WTC11 (cell line): ENCODE data around the gene ATOSB. TPM values are rescaled to one million over a fixed set of nuclear protein-coding genes. Genes with fewer than 3 reads are reported as not detected.

Source experiments
- CREM ChIP-seq: sonication (generic); formaldehyde crosslinking; IDR thresholded peaks from 2 replicates; pipeline ENCODE4 v1.8.1; 2022; ENCODE audit warnings: mild to moderate bottlenecking, missing genetic modification reagents, moderate library complexity
- GABPB1 ChIP-seq: sonication (generic); formaldehyde crosslinking; IDR thresholded peaks from 2 replicates; pipeline ENCODE4 v1.8.1; 2023; ENCODE audit warnings: mild to moderate bottlenecking, missing genetic modification reagents
- GTF2I ChIP-seq: fragments of 250-450 bp; sonication (Bioruptor Pico); conservative IDR thresholded peaks from 2 replicates; pipeline ENCODE4 v1.4.0; 2021; ENCODE audit warnings: mild to moderate bottlenecking
- JAZF1 ChIP-seq: fragments of 250-450 bp; sonication (Bioruptor Pico); IDR thresholded peaks from 2 replicates; pipeline ENCODE4 v1.9.0; 2021; ENCODE audit warnings: moderate library complexity, mild to moderate bottlenecking, inconsistent platforms
- NR2C2 ChIP-seq: sonication (generic); formaldehyde crosslinking; IDR thresholded peaks from 2 replicates; pipeline ENCODE4 v1.8.0; 2022; ENCODE audit warnings: mild to moderate bottlenecking, missing genetic modification reagents
- OVOL2 ChIP-seq: fragments of 250-450 bp; sonication (Bioruptor Pico); IDR thresholded peaks from 2 replicates; pipeline ENCODE4 v1.9.0; 2021; ENCODE audit warnings: mild to moderate bottlenecking, borderline replicate concordance
- SP1 ChIP-seq: sonication (generic); formaldehyde crosslinking; conservative IDR thresholded peaks from 2 replicates; pipeline ENCODE4 v1.8.1; 2022; ENCODE audit warnings: missing genetic modification reagents
- TCF7 ChIP-seq: sonication (generic); formaldehyde crosslinking; IDR thresholded peaks from 2 replicates; pipeline ENCODE4 v1.8.0; 2022; ENCODE audit warnings: mild to moderate bottlenecking, low read depth, missing genetic modification reagents, moderate library complexity
- ZNF138 ChIP-seq: sonication (generic); formaldehyde crosslinking; conservative IDR thresholded peaks from 2 replicates; pipeline ENCODE4 v1.8.1; 2022; ENCODE audit warnings: mild to moderate bottlenecking, moderate library complexity, missing genetic modification reagents
- total RNA-seq: library from RNA; stranded (reverse); gene quantifications from 3 replicates; pipeline ENCODE4 v1.2.3, GENCODE V29; 2021
- TF ChIP-seq, protein P1 (sequence below): sonication (generic); formaldehyde crosslinking; IDR thresholded peaks from 2 replicates; pipeline ENCODE4 v1.8.1; 2023; ENCODE audit warnings: mild to moderate bottlenecking, missing genetic modification reagents, borderline replicate concordance
- TF ChIP-seq, protein P2 (sequence below): sonication (generic); formaldehyde crosslinking; IDR thresholded peaks from 2 replicates; pipeline ENCODE4 v1.8.1; 2023; ENCODE audit warnings: mild to moderate bottlenecking, missing genetic modification reagents, moderate library complexity
- TF ChIP-seq, protein P3 (sequence below): fragments of 250-450 bp; sonication (Bioruptor Pico); IDR thresholded peaks from 2 replicates; pipeline ENCODE4 v1.9.0; 2021; ENCODE audit warnings: mild to moderate bottlenecking, borderline replicate concordance
- TF ChIP-seq, protein P4 (sequence below): sonication (generic); formaldehyde crosslinking; IDR thresholded peaks from 2 replicates; pipeline ENCODE4 v1.8.1; 2022; ENCODE audit warnings: mild to moderate bottlenecking, missing genetic modification reagents, moderate library complexity, borderline replicate concordance
- TF ChIP-seq, protein P5 (sequence below): sonication (generic); formaldehyde crosslinking; IDR thresholded peaks from 2 replicates; pipeline ENCODE4 v1.8.1; 2022; ENCODE audit warnings: low read depth, mild to moderate bottlenecking, moderate library complexity, missing genetic modification reagents, borderline replicate concordance
- TF ChIP-seq, protein P6 (sequence below): sonication (generic); formaldehyde crosslinking; IDR thresholded peaks from 2 replicates; pipeline ENCODE4 v1.8.1; 2022; ENCODE audit warnings: mild to moderate bottlenecking, moderate library complexity, missing genetic modification reagents
- TF ChIP-seq, protein P7 (sequence below): sonication (generic); formaldehyde crosslinking; IDR thresholded peaks from 2 replicates; pipeline ENCODE4 v1.8.0; 2022; ENCODE audit warnings: missing genetic modification reagents
- TF ChIP-seq, protein P8 (sequence below): sonication (generic); formaldehyde crosslinking; IDR thresholded peaks from 2 replicates; pipeline ENCODE4 v1.8.0; 2022; ENCODE audit warnings: mild to moderate bottlenecking, missing genetic modification reagents
- TF ChIP-seq, protein P9 (sequence below): fragments of 200-600 bp; IDR thresholded peaks from 2 replicates; pipeline ENCODE4 v1.8.0; 2022; ENCODE audit warnings: antibody characterized with exemption

Gene ATOSB
- total RNA-seq, 1 experiment from 2014 or later = 8.7 TPM

DNA sequence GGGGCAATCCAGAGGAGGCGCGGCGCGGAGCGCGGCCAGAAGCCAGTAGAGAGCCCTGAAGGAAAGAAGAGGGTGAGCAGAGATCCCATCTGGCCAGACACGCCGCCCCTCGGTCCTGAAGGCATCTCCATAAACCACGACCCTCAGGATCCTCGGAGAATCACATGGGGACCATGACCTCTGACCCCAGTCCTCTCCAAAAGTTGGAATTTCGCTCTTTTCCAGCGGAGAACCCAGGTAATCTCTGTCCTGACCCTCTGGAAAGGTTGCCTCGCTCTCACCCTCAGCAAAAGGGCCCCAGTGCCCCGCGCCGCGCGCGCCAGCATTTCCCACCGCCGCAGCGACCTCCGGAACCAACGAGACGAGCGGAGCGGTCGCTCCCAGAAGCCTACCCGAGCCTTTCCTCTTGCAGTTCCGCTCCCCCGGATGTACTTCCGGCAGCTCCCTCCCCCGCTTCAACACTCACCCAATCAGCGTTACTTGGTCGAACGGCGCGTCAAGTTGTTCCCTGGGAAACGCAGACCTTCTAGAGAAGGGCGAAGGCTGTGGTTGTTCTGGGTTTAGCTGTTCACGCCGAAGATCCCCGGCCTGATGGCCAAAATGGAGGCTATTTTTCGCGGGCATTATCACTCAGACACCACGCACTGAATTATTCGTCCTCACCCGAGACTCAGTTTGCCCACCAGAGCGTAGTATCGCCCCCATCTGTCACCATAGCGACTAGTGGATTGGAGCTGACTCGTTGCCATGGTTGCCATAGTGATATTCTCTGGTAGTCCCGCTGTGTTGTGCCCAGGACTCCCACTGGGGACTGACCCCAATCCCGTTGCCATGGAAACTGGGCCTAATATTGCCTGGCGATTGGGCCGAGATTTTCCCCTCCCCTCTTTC is 12.6 kb downstream of the ATOSB start, which contains the start of gene STOML2 (continued):
- TF ChIP-seq, protein P1, sequence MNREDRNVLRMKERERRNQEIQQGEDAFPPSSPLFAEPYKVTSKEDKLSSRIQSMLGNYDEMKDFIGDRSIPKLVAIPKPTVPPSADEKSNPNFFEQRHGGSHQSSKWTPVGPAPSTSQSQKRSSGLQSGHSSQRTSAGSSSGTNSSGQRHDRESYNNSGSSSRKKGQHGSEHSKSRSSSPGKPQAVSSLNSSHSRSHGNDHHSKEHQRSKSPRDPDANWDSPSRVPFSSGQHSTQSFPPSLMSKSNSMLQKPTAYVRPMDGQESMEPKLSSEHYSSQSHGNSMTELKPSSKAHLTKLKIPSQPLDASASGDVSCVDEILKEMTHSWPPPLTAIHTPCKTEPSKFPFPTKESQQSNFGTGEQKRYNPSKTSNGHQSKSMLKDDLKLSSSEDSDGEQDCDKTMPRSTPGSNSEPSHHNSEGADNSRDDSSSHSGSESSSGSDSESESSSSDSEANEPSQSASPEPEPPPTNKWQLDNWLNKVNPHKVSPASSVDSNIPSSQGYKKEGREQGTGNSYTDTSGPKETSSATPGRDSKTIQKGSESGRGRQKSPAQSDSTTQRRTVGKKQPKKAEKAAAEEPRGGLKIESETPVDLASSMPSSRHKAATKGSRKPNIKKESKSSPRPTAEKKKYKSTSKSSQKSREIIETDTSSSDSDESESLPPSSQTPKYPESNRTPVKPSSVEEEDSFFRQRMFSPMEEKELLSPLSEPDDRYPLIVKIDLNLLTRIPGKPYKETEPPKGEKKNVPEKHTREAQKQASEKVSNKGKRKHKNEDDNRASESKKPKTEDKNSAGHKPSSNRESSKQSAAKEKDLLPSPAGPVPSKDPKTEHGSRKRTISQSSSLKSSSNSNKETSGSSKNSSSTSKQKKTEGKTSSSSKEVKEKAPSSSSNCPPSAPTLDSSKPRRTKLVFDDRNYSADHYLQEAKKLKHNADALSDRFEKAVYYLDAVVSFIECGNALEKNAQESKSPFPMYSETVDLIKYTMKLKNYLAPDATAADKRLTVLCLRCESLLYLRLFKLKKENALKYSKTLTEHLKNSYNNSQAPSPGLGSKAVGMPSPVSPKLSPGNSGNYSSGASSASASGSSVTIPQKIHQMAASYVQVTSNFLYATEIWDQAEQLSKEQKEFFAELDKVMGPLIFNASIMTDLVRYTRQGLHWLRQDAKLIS (CRISPR knock-in tag) = no peak
- TF ChIP-seq GABPB1 (CRISPR knock-in tag) (peak; percentile 85), TCF7 (CRISPR knock-in tag) (no peak), GTF2I (CRISPR knock-in tag) (no peak), CREM (peak; percentile 82; the same call in 1 of the 2 replicates), NR2C2 (peak; percentile 80), SP1 (CRISPR knock-in tag) (peak; percentile 74), ZNF138 (CRISPR knock-in tag) (no peak), OVOL2 (CRISPR knock-in tag) (no peak), JAZF1 (CRISPR knock-in tag) (no peak)
- TF ChIP-seq, protein P2, sequence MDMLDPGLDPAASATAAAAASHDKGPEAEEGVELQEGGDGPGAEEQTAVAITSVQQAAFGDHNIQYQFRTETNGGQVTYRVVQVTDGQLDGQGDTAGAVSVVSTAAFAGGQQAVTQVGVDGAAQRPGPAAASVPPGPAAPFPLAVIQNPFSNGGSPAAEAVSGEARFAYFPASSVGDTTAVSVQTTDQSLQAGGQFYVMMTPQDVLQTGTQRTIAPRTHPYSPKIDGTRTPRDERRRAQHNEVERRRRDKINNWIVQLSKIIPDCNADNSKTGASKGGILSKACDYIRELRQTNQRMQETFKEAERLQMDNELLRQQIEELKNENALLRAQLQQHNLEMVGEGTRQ = peak; percentile 37; the same call in 1 of the 2 replicates
- TF ChIP-seq, protein P3, sequence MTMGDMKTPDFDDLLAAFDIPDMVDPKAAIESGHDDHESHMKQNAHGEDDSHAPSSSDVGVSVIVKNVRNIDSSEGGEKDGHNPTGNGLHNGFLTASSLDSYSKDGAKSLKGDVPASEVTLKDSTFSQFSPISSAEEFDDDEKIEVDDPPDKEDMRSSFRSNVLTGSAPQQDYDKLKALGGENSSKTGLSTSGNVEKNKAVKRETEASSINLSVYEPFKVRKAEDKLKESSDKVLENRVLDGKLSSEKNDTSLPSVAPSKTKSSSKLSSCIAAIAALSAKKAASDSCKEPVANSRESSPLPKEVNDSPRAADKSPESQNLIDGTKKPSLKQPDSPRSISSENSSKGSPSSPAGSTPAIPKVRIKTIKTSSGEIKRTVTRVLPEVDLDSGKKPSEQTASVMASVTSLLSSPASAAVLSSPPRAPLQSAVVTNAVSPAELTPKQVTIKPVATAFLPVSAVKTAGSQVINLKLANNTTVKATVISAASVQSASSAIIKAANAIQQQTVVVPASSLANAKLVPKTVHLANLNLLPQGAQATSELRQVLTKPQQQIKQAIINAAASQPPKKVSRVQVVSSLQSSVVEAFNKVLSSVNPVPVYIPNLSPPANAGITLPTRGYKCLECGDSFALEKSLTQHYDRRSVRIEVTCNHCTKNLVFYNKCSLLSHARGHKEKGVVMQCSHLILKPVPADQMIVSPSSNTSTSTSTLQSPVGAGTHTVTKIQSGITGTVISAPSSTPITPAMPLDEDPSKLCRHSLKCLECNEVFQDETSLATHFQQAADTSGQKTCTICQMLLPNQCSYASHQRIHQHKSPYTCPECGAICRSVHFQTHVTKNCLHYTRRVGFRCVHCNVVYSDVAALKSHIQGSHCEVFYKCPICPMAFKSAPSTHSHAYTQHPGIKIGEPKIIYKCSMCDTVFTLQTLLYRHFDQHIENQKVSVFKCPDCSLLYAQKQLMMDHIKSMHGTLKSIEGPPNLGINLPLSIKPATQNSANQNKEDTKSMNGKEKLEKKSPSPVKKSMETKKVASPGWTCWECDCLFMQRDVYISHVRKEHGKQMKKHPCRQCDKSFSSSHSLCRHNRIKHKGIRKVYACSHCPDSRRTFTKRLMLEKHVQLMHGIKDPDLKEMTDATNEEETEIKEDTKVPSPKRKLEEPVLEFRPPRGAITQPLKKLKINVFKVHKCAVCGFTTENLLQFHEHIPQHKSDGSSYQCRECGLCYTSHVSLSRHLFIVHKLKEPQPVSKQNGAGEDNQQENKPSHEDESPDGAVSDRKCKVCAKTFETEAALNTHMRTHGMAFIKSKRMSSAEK (CRISPR knock-in tag) = no peak
- TF ChIP-seq, protein P4, sequence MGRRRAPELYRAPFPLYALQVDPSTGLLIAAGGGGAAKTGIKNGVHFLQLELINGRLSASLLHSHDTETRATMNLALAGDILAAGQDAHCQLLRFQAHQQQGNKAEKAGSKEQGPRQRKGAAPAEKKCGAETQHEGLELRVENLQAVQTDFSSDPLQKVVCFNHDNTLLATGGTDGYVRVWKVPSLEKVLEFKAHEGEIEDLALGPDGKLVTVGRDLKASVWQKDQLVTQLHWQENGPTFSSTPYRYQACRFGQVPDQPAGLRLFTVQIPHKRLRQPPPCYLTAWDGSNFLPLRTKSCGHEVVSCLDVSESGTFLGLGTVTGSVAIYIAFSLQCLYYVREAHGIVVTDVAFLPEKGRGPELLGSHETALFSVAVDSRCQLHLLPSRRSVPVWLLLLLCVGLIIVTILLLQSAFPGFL (CRISPR knock-in tag) = no peak
- TF ChIP-seq, protein P5, sequence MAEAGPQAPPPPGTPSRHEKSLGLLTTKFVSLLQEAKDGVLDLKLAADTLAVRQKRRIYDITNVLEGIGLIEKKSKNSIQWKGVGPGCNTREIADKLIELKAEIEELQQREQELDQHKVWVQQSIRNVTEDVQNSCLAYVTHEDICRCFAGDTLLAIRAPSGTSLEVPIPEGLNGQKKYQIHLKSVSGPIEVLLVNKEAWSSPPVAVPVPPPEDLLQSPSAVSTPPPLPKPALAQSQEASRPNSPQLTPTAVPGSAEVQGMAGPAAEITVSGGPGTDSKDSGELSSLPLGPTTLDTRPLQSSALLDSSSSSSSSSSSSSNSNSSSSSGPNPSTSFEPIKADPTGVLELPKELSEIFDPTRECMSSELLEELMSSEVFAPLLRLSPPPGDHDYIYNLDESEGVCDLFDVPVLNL (CRISPR knock-in tag) = no peak
- TF ChIP-seq, protein P6, sequence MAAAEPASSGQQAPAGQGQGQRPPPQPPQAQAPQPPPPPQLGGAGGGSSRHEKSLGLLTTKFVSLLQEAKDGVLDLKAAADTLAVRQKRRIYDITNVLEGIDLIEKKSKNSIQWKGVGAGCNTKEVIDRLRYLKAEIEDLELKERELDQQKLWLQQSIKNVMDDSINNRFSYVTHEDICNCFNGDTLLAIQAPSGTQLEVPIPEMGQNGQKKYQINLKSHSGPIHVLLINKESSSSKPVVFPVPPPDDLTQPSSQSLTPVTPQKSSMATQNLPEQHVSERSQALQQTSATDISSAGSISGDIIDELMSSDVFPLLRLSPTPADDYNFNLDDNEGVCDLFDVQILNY (CRISPR knock-in tag) = 0 out of 2 replicates have a peak, but pooled peaks have one; percentile 55
- TF ChIP-seq, protein P7, sequence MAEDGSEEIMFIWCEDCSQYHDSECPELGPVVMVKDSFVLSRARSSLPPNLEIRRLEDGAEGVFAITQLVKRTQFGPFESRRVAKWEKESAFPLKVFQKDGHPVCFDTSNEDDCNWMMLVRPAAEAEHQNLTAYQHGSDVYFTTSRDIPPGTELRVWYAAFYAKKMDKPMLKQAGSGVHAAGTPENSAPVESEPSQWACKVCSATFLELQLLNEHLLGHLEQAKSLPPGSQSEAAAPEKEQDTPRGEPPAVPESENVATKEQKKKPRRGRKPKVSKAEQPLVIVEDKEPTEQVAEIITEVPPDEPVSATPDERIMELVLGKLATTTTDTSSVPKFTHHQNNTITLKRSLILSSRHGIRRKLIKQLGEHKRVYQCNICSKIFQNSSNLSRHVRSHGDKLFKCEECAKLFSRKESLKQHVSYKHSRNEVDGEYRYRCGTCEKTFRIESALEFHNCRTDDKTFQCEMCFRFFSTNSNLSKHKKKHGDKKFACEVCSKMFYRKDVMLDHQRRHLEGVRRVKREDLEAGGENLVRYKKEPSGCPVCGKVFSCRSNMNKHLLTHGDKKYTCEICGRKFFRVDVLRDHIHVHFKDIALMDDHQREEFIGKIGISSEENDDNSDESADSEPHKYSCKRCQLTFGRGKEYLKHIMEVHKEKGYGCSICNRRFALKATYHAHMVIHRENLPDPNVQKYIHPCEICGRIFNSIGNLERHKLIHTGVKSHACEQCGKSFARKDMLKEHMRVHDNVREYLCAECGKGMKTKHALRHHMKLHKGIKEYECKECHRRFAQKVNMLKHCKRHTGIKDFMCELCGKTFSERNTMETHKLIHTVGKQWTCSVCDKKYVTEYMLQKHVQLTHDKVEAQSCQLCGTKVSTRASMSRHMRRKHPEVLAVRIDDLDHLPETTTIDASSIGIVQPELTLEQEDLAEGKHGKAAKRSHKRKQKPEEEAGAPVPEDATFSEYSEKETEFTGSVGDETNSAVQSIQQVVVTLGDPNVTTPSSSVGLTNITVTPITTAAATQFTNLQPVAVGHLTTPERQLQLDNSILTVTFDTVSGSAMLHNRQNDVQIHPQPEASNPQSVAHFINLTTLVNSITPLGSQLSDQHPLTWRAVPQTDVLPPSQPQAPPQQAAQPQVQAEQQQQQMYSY = no peak
- TF ChIP-seq, protein P8, sequence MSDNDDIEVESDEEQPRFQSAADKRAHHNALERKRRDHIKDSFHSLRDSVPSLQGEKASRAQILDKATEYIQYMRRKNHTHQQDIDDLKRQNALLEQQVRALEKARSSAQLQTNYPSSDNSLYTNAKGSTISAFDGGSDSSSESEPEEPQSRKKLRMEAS (CRISPR knock-in tag) = peak; percentile 82
- TF ChIP-seq, protein P9, sequence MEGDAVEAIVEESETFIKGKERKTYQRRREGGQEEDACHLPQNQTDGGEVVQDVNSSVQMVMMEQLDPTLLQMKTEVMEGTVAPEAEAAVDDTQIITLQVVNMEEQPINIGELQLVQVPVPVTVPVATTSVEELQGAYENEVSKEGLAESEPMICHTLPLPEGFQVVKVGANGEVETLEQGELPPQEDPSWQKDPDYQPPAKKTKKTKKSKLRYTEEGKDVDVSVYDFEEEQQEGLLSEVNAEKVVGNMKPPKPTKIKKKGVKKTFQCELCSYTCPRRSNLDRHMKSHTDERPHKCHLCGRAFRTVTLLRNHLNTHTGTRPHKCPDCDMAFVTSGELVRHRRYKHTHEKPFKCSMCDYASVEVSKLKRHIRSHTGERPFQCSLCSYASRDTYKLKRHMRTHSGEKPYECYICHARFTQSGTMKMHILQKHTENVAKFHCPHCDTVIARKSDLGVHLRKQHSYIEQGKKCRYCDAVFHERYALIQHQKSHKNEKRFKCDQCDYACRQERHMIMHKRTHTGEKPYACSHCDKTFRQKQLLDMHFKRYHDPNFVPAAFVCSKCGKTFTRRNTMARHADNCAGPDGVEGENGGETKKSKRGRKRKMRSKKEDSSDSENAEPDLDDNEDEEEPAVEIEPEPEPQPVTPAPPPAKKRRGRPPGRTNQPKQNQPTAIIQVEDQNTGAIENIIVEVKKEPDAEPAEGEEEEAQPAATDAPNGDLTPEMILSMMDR = no peak
